Erythroblast (primary cell): ENCODE measurements around the gene JPT2.
"Not testable (repeated sequence)": the region's sequence is repeated elsewhere in the genome, so short reads cannot be mapped to it uniquely, and the experiment has no call there.

Experiments used
- GATA1 ChIP-seq: IDR thresholded peaks from 2 replicates; pipeline ENCODE4 v1.6.1; 2011; ENCODE audit warnings: low read depth, mild to moderate bottlenecking, control low read depth, low read length, moderate library complexity
- POLR2A ChIP-seq: IDR thresholded peaks from 2 replicates; pipeline ENCODE4 v1.6.1; 2011; ENCODE audit warnings: mild to moderate bottlenecking, low read length

GRCh38 chr16:1705324-1705687, 27.2 kb downstream of the JPT2 start:
- not testable (repeated sequence) for TF ChIP-seq POLR2A, GATA1
